NCI-H2081 treated with DMSO at 0.1 percent for 48 hours (cell line): ENCODE results near the gene MINPP1.
"Not testable (repeated sequence)": the region's sequence is repeated elsewhere in the genome, so short reads cannot be mapped to it uniquely, and the experiment has no call there.

Experiments
- DNase-seq: peaks from one replicate; lab custom pipeline; 2025; lab: John Stamatoyannopoulos, UW

The MINPP1 gene, protein sequence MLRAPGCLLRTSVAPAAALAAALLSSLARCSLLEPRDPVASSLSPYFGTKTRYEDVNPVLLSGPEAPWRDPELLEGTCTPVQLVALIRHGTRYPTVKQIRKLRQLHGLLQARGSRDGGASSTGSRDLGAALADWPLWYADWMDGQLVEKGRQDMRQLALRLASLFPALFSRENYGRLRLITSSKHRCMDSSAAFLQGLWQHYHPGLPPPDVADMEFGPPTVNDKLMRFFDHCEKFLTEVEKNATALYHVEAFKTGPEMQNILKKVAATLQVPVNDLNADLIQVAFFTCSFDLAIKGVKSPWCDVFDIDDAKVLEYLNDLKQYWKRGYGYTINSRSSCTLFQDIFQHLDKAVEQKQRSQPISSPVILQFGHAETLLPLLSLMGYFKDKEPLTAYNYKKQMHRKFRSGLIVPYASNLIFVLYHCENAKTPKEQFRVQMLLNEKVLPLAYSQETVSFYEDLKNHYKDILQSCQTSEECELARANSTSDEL

DNA sequence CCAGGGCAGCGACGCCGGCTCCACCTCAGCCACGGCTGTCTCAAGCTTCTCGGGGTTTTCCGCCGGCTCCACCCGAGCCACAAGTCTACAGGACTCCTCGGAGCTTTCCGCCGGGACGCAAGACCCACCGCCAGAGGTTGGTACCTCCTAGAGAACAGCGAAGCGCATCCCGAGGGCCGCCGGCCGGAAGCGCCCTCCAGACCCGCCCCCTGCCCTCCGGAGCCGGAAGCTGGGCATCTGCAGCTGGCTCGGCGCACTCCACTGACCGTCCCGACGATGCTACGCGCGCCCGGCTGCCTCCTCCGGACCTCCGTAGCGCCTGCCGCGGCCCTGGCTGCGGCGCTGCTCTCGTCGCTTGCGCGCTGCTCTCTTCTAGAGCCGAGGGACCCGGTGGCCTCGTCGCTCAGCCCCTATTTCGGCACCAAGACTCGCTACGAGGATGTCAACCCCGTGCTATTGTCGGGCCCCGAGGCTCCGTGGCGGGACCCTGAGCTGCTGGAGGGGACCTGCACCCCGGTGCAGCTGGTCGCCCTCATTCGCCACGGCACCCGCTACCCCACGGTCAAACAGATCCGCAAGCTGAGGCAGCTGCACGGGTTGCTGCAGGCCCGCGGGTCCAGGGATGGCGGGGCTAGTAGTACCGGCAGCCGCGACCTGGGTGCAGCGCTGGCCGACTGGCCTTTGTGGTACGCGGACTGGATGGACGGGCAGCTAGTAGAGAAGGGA is at the start of gene MINPP1:
Gene MINPP1, plus strand, starts transcription at position 254 of the 726 bp plus-strand sequence. Its CDS starts 23 bp downstream, at position 277.
- DNase-seq, result no peak

DNA sequence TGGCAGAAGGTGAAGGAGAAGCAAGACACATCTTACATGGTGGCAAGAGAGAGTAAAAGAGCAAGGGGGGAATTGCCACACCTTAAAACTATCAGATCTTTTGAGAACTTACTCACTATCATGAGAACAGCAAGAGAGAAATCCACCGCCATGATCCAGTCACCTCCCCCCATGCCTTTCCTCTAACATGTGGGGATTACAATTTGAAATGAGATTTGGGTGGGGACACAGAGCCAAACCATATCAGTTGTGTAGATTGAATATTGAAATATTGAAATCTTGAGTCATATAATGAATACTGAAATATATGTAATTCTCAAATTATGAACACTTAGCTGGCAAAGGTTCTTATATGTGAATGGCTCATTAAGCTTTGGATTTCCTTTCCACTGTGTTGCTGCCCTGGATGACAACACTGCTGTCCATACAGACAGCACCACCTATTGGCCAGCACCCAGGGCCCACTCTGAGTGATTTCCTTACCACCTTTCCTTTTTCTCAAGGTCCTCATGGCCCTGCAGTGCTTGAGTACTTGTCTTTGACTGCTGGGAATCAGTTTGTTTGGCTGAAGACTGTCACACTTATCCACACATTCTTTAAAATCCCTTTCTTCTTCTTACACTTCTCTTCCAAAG is 48.0 kb upstream of the MINPP1 start:
- DNase-seq, result not testable (repeated sequence)

DNA sequence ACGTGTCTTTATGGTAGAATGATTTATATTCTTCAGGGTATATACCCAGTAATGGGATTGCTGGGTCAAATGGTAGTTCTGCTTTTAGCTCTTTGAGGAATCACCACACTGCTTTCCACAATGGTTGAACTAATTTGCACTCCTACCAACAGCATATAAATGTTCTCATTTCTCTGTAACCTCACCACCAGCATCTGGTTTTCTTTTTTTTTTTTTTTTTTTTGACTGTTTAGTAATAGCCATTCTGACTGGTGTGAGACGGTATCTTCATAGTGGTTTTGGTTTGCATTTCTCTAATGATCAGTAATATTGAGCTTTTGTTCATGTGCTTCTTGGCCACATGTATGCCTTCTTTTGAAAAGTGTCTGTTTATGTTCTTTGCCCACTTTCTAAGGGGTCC is 42.9 kb upstream of the MINPP1 start:
- not testable (repeated sequence) for DNase-seq

DNA sequence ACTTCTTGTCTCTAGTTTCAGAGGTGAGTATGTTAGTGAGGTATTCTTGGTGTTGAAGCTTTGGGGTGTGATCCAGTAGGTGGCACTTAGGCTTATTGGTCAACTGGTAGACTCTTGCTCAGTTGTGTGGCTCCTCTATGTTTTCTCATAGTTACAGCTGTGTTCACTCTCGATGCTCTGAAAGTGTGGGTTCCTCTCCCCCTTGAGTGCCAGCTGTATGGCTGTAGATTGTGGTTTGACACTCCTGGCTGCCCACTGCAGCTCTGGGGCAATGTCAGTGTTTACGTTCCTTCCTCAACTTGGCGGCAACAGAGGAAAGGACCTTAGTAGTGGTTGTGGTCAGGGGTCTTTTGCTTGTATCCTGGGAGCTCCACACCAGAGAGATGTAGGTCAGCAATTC is 37.8 kb upstream of the MINPP1 start:
- not testable (repeated sequence) for DNase-seq

DNA sequence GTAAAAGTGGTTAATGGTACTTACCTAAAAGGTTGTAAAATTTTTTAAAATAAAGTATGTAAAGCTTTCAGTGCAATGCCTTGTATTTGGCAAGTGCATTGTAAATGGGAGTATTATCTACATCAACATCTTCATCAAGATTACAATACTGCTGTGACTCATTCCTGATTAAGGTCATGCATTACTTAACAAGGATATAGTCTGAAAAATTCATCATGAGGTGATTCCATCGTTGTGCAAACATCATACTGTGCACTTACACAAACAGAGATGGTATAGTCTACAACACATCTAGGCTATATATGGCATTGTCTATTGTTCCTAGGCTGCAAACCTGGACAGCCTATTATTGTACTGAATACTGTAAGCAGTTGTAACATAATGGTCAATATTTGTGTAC is 16.0 kb upstream of the MINPP1 start:
- not testable (repeated sequence) for DNase-seq

DNA sequence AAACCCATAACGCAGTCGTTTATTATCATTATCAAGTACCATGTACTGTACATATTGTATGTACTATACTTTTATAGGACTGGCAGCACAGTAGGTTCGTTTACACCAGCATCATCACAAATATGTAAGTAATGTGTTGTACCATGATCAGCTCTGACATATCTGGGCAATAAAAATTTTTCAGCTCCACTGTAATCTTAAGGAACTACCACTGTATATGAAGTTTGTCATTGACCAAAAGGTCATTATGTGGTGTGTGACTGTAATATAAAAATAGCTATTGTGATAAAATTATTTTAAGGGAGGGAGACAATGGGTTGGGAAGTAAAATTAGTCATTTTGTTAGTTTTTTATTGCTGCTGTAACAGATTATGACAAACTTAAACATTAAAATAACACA is 14.4 kb upstream of the MINPP1 start:
- not testable (repeated sequence) for DNase-seq

DNA sequence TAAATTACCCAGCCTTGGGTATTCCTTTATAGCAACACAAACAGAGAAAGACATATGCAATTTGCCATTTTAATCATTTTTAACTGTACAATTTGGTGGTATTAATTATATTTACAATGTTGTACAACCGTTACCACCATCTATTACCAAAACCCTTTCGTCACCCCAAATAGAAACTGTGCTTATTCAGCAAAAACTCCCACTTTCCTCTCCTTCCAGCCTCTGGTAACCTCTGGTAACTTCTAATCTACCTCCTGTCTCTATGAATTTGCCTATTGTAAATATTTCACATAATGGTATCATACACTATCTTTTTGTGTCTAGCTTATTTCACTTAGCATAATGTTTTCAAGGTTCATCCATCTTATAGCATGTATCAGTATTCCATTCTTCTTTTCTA is 12.2 kb upstream of the MINPP1 start:
- not testable (repeated sequence) for DNase-seq

DNA sequence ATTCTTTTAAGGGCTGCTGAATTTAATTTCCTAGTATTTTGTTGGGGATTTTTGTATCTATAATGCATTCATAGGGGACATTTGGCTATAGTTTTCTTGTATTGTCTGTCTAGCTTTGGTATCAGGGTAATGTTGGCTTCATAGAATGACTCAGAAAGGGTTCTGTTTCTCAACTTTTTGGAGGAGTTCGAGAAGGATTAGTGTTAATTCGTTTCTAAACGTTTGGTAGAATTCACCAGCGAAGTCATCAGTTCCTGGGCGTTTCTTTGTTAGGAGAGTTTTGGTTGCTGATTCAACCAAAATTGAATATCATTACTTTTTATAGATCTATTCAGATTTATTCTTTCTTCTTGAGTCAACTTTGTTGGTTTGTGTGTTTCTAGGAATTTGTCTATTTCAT is 9.2 kb upstream of the MINPP1 start:
- not testable (repeated sequence) for DNase-seq

DNA sequence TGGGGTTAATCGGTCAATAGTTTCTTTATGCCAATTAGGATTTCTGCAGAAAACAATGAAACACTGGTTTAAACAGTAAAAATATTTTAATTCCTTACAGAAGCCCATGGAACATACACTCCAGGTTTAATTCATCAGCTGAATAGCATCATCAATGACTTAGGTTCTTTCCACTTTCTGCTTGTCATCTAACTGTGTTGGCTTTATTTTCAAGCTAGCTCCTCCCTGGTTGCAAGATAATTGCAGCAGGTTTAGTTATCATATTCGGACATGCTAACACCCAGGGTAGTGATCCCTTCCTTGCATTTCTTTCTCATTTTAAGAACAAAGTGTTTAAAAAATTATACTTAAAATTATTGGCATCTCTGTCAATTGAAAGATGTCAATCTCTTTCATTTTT is 7.3 kb upstream of the MINPP1 start:
- DNase-seq, result not testable (repeated sequence)

DNA sequence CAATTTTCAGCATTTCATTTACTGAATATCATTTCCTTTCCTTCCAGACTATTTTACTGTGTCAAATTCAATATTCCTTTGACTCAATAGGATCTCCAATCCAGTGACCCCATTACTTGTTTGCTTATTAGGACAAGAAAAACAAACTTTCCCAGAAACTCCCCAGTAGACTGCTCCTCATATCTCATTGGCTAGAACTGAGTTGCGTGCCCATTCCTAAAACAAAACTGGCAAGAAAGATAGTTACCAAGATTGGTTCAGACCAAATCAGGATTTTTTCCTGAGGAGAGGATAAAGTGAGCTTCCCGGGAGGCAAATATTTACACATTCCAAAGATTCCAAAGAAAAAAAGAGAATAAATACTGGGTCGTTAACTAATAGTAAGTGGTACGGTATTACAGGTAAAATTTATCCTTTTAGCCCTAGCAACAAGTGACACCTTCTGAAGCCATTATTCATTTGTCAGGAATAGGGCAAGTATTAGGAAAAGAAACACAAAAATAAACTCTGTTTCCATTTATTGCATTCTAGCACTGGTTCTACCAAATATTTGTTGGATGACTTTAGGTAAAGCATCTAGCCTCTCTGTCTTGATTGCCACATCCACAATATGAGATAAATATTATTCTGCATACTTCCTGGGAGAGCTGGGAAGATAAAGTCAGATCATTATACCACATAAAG is 6.4 kb upstream of the MINPP1 start:
- DNase-seq, result not testable (repeated sequence)

DNA sequence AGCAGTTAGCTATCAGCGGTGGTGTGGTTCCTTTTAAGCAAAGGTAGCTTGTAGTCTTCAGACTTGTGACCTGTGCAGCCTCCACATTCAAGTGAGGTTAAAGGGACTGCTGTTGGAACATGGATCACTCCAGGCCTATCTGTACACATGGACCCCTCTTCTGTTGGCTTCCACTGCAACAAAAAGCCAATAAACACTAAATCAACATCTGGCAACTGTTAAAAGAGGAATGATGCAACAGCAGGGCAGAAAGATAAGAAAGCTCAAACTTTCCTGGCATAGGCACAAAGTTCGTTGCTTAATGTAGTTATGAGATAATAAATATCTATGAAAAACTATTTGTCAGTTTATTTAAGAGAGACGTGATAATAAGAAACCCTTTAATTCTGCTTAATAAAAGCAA is 4.0 kb upstream of the MINPP1 start:
- no peak for DNase-seq

DNA sequence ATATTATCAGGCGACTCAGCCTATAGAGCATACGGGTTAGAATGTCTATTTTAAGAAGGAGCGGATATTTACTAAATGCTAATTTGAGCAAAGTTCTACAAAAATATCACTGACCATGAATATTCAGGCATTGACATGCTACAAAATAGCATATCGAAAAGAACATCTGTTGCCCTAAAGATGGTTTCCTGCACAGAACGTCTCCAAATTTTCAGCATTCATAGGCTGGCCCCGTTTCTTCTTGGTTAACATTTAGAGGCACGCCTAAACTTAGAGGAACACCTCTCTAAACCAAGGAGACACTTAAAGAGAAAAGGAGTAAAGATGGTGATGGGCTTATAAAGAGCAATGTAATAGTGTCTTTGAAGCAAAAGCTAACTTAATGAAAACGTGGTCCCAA is 1.3 kb upstream of the MINPP1 start:
- no peak for DNase-seq

DNA sequence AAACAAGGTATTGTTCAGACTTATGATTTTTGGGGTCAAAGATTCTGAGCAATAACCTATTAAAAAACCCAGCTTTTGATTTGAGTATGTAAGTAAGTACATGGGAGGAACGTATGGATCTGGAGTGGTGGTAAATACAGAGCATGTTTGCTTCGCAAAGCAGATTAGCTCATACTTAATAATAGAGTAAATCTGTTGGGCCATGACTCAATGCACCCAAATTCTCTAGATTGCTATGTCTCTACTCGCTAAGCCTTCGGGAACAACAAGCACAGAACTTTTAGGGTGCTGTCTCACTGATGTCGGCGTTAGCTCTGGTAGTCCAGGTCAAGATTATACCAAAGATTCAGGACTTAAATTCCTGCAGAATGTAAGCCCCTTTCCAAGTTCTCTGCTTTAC is 807 bp upstream of the MINPP1 start:
- no peak for DNase-seq

DNA sequence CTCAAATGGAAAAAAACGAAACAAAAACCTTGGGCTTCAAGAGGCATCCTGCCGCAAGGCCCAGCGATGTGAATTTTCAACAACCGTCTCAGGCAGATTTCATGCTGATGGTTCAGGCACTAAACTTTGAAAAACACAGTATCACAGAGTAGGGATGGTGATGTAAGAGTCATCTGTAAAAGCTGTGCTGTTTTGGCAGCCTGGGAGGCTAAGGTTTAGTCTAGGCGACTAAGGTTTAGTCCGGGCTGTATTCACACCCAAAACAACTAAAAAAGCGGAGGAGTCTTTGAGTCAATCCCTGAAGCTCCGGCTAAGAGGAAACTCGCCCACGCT is 420 bp upstream of the MINPP1 start:
- DNase-seq, result no peak

DNA sequence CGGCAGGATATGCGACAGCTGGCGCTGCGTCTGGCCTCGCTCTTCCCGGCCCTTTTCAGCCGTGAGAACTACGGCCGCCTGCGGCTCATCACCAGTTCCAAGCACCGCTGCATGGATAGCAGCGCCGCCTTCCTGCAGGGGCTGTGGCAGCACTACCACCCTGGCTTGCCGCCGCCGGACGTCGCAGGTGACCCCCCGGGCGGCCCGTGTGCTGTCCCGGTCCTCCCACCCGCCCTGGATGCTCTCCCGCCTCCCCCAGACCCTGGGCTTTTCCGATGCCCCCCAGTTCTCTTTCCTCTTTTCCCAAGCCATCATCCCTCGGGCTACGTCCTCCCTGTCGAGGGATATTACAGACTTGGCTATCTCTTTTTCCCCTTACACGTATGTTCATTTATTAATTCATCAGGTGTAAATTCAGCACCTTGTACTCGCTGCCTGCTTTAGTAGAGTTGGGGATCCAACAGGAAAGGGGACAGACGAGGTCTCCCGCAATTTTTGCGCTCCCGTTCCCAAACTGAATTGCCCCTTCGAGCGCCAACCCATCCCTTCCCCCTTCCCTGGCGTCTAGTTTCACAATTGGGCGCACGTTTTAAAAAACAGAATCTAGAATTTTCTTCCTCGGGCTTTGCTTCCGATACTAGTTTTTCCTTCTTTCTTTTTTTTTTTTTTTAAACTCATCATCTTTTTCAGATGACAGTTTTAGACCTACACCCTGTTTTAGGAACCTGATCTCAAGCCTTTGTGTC is 846 bp downstream of the MINPP1 start:
- DNase-seq, result no peak

DNA sequence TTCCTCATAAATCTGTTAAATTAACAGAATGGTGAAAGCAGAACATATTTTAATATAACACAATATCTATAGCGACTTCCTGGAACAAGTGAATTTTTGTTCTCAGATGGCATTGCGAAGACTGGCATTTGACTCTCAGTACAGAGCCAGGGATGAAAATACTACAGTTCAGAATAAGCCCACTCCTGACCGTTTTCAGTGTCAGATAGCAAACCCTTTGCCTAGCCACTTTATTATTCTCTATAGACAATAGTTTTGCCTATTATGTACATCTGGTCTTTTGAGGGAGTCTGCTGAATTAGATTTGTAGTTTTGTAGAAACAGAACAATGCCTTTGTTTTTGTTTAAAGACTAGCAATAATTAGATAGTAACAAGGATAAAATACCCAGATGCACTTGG is 2.3 kb downstream of the MINPP1 start:
- DNase-seq, result no peak

DNA sequence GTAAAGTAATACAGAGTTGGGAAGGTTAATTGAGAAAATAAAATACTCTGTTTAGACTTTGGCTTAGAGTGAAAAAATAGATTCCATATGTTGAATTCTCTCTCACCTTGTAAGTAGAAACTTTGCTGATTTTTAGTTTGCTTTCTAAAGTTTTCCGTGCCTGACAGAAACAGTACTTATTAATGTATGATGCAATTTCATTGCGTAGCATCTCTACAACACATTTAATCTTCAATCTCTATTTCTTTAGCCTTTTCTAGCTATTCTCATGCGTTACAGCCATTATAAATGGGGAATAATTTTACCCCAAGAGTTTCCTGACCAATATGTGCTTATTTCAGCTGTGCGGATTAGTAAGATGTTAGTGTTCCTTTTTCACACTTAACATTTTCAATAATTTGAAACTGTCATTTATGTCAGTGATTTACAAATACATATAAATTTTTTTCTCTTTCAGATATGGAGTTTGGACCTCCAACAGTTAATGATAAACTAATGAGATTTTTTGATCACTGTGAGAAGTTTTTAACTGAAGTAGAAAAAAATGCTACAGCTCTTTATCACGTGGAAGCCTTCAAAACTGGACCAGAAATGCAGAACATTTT is 3.3 kb downstream of the MINPP1 start:
- no peak for DNase-seq

DNA sequence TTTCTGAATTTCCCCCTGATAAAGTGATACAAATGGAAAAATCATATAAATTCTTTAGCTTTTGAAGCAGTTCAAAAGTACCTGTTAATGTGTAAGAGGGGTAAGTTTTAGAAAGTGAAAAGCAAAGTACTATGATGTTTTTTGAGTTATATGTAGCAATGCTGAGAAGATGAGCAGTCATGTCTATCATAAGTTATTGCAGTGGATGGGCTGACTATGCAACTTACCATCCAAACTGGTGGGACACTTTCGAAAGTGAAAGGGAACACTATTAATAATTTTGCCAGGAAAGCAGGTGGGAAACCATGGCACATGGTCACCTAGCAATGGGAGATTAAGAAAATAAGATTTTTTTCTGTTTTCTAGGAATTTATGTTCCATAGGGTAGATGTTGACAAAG is 4.1 kb downstream of the MINPP1 start:
- no peak for DNase-seq

DNA sequence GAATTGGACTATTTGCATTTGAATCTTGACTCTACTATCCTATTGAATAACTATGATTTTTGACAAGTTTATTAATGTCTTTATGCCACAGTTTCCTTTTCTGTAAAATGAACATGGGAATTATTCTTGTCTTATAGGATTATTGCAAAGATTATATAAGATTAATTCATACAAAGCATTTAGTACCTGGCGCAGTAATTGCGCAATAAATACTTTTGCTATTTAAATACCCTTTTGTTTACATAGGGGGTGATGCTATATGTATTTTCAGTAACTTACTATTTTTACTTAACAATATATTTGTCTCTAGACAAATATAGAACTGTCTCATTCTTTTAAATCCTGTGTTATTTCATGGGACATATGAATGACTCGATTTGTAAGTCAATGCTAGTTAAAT is 5.3 kb downstream of the MINPP1 start:
- DNase-seq, result no peak

DNA sequence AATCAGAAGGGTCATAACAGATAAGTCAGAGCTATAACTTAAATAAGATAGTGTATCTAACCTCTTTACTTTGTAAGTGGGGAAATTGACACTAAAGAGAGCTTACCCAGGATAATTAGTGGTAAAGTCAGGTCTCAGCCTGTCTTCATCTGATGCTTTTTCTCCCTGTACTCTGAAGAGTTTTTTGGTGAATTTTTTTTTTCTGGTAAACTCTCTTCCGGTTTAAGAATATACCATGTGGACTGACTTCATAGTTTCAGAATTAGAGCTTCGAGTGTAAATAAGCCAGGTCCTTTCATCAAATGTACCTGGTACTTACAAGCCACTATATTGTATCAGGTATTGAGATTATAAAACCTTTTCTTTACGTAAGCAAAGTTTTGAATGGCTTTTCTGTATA is 6.8 kb downstream of the MINPP1 start:
- no peak for DNase-seq

DNA sequence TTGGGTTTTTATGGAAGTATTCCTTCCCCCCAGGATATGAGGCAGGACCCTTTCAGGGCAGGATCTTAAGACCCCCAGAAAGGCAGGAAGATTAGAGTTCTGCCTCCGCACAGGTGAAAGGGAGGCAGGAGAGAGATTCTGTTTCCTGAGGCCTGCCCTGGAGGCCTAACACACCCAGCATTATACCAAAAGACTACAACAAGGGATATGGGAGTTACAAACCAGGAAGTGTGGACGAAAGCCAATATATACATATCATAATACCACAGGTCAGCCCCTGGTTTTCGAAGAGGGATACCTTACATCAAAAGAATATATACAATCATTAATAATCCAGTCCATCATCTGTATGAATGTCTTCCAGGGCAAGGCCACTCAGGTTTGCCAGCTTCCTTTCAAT is 14.2 kb downstream of the MINPP1 start:
- DNase-seq, result no peak
